Iris pigment epithelial cell (primary cell): ENCODE data around the gene MCC.

Experiments
- DNase-seq: peaks from one replicate; pipeline ENCODE4 v3.0.0-alpha.2; 2011; ENCODE audit warnings: low read depth

Gene MCC

DNA sequence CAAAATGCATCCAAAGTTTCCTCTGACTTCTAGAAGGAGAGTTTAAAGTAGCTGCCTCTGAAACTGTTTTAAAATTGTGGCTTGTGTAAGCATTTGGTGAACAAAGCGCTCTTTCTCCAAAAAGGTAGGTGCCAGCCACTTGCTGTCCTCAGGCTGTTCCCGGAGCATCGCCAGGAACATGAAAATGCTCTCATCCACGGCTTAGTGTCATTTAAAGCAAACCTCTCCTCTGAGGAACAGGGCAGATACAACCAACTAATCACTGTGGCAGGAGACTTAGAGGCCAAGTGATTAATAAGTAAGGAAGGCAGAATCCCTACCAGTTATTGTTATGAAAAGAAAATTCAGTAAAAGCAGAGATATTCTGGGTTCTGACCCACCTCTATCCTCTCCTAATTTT, 346.1 kb downstream of the MCC start:
- DNase-seq, result no peak

DNA sequence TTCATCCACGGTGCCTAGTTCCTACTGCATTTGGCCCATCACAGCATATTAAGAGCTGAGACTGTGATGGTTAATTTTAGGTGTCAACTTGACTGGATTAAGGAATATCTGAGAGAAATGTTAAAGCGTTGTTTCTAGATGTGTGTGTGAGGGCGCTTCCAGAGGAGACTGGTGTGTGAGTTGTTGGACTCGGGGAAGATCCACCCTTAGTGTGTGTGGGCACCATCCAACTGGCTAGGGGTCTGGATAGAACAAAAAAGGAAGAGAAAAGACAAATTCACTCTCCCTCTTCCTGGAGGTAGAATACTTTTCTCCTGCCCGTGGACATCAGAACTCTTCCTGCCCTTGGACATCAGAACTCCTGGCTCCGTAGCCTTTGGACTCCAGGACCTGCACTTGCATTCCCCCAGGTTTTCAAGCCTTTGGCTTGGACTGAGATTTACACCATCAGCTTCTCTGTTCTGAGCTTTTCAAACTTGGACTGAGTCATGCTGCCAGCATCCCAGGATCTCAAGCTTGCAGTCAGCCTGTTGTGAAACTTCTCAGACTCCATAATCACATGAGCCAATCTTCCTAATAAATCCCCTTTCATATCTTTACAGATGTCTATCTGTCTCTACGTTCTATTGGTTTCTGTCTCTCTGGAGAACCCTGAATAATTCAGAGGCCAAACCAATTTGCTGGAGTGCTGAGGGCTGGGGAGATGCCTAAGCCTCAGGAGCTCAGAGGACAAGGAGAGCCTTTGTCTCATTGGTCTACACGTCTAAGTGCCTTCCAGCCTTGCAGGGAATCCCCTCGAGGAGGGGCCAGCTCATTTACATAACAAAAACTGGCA, 347.2 kb downstream of the MCC start:
- DNase-seq, result peak; percentile 97

DNA sequence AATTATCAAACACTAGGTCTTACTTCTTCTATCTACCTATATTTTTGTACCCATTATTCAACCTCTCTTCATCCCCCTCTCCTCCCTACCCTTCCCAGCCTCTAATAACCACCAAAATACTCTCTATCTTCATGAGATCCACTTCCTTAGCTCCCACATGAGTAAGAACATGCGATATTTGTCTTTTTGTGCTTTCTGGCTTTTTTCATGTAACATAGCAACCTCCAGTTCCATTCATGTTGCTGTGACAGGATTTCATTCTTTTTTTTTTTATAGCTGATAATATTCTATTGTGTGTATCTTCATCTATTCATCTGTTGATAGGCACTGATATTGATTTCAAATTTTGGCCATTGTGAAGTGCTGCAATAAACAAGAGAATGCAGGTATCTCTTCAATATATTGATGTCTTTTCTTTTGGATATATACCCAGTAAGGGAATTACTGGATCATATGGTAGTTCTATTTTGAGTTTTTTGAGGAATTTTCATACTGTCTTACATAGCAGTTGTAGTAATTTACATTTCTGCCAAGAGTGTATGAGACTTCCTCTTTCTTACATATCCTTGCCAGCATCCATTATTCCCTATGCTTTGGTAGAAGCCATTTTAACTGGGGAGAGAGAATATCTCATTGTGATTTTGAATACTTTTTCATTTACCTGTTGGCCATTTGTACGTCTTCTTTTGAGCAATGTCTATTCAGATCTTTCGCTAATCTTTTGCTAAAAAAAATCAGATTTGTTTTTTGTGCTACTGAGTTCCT, 354.9 kb downstream of the MCC start:
- no peak for DNase-seq

DNA sequence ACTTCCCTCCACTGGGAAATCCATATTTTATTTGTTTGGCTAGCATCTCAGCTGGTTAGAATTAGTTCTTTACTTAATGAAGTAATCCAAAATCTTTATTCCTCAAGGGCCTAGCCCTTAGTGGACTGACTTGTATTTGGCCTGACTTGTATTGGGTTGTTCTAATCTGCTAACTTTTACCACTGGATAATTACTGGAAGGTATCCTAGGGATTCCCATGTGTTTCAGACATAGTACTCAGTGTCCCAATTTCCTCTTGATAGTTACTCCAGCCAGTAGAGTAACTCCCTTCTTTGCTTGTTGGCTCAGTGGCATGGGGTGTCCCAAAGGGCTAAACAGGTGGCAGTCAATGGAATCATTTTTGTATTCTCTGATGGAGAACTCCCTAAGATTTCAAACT, 355.7 kb downstream of the MCC start:
- no peak for DNase-seq

DNA sequence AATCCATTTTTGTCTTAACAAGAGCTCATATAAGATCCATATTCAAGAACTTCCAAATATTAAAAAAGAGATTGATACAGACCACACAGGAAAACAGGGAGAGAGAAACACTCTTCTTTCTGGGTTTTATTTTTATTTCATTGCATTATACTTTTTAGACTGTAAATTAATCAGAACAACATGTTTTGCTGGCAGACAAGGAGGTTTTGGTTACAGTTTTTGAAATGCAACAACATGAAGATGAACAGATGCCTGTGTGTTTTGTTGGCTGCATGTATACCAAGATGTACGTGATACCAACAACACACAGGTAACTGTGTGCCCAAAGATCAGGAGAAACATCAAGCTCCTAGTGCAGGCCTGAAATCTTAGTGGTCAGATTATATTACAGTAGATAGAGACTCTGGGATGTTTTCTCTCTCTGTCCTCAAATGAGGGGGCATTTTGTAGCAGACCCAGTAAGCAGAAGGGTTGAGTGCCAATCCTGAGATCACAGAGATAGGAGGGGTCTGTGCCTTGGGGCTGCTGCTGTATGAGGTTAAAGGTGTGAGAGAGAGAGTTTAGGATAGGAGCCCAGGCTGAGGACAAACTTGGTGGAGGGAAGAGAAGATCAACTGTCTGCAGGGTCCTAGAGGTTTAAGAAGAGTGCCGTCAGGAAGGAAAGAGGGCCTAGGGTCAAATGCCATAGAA, 359.5 kb downstream of the MCC start:
- DNase-seq, result no peak

DNA sequence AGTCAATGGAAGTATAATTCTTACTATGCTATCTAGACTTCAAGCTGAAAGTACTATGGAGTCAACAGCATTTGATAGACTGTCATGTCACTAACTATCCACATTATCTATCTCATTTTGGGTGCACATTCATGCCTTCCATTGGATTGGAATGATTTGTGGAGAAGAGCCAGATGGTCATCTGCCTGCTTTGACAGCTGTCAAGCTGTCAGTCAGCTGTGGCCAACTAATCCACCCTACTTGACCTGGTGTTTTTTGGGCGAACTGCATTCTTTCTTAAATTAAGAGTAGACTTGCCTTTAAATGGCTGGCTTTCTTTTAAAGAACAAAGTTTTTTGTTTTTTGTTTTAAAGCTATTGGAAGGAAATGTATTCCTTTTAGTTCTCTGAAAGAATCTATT, 360.2 kb downstream of the MCC start:
- no peak for DNase-seq

DNA sequence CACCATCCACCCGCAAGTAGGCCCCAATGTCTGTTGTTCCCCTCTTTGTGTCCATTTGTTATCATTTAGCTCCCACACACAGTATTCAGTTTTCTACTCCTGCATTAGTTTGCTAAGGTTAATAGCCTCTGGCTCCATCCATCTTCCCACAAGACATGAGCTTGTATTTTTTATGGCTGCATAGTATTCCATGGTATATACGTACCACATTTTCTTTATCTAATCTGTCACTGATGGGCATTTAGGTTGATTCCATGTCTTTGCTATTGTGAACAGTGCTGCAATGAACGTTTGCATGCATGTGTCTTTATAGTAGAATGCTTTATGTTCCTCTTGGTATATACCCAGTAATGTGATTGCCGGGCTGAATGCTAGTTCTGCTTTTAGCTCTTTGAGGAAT, 361.2 kb downstream of the MCC start:
- no peak for DNase-seq

DNA sequence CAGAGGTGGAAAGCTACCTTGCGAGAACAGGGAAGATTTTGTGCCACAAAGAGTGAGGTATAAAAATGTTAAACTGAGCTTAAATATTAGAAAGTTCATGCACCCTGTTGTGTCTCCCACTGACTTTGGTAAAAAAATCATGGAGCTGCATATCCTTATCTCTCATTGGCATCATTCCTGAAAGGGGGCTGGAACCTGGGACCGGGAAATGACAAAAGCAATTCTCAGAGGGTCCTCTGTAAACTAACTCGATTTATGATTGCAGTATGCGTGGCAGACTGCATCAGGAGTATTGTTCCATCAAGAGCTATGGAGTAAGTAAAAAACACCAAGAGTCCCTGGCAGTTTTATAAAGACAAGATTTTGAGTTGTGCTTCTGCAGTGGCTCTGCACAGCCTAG, 362.9 kb downstream of the MCC start:
- DNase-seq, result no peak

DNA sequence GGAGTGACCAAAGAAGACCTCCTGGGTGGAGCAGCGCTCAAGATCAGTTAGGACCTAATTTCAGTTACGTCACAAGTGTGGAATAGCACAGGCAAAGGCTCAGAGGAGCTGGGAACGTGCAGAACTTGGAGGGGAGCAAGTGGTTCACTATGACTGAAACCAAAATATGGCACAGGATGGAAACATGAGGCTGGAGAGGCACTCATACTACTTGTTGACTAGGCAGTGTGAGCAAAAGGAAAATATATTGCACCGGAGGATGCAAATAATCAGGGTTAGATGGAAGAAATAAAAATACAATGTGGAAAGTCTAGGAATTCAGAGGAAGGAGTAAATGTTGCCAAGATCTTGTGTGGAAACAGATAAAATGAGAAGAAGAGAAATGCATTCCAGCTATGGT, 363.3 kb downstream of the MCC start:
- no peak for DNase-seq

DNA sequence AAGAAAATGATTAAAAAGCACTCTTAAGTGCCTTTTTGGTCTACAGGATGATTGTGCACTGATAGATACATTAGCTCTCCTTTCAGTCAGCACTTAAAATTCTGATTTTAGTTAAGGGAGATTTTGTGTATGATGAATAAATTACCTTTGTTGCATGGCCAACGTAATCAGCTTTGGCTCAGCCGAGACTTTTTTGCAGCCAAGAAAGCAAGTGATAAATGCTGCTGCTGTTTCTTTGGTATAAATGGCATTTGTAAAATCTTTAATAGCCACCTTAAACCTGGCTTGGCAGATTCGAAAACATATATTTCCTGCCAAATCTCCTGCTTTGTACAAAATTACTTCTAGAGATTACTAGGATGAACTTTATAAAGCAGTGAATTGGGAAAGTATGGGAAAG, 364.0 kb downstream of the MCC start:
- no peak for DNase-seq

DNA sequence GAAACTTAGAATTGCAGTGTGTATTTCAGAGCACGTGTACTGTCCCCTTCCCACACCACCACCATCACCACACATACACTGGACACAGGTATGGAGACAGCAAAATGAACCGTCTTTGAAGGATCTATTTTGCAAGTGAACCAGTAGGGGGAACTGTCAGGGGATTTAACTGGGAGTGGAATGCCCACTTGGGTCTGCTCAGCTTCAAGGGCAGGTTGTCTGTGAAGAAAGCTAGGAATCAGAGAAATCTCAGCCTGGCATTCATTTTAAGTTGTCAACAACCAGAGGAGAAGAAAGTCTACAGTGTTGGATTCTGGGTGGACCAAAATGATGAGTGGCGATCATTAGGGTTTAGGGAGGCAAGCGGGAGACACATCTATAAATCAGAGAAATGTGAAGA, 364.6 kb downstream of the MCC start:
- peak; percentile 17 for DNase-seq

DNA sequence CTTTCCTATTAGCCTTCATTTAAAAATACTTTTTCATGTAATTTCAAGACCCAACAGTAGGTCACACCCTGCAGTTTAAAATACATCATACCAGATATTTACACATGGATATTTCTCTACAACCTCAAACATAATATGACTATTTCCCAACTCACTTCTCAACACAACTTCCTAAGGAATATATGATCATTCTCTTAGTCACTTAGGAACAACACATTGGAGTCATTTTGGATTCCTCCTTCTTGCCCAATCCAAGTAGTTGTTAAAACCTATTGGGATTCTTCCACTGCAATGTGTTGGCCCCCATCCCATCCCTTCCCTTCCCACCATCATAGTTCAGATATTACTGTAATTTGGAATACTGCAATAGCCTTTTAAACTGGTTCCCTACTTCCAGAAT, 366.2 kb downstream of the MCC start:
- DNase-seq, result peak; percentile 25

DNA sequence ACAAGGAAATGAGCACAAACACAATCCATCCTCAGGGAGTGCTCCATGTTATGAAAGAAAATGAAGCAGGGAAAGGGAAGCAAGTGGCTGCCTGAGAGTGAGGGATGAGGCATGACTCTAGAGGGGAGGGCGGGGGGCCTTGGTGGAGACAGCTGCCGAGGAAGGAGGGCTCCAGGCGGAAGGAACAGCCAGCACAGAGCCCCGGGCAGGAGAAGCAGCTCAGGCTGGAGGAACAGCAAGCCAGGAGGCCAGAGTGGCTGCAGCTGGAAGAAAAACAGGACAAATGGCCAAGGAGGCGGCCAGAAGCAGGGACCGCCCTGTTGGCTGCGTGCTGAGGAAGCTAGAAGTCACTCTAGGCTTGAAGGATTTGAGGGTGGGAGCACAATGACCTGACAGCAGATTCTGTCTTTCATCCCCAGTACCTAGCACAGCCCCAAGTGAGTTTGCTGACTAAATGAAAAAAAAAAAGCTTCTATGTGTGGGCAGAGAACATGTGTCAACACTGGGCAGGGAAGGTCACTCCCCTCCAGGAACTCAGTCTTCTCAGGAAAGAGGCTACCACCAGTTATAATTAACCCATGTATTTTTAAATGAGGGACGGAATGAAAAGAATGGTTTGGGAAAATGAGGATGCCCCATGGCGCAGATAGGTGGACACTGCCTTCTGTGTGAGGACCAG, 368.9 kb downstream of the MCC start:
- DNase-seq, result no peak

DNA sequence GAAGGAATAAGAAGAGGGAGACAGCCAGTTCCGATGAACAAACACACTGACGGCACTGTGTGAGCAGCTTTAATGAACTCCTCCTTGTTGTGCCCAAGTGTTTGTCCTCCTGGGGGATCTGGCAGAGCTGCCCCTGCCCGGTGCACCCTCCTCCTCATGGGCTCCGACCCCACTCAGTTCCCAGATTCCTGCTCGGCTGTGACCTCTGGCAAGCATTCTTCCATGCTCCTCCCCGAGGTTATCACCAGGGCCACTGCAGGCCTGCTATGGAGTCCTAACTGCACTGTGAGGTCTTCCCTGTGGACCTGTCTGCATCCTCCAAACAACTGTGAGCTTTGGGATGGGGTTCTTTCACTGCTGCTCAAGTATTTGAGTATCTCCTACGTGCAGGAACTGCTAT, 369.5 kb downstream of the MCC start:
- no peak for DNase-seq

DNA sequence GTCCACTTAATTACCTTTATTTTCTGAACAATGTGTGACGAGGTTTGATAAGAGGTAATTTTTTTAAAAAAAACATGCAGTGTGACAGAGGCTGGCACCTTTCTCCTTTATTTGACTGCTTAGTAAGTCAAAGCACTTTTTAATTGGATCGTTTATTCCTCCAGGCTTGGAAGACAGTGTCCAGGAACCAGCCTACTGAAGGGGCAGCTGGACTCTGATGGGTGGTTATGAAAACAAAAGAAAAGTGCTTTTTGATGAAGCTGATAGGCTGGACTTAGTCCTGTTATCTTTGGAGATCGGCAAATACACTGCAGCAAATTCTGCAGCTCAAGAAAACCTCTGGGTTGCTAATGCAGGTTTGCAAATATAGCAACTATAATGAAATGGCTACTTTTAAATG, 370.0 kb downstream of the MCC start:
- no peak for DNase-seq

DNA sequence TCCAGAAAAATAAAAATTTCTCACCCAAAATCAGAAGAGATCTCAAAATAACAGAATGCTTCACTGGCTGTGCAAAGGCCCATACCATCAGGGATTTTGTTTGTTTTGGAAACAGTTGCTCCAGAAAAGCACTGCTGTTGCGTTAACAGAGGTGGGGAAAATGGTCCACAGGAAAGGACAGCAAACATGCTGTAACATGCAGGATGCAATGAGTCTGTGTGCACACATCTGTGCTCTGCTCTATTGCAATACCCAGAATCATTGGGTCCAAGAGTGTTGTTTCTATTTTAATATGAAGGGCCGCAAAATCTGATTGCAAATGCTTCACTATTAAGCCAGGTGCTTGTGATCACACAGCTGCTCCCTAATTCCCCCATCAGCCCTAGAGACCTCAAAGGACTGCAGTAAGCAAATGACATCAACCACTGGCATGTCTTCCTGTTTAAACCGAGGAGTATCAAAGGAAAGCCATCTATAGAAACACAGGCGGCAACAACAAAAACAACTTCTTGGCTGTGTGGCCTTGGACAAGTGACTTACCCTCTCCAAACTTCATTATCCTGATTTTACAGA, 370.6 kb downstream of the MCC start:
- DNase-seq, result no peak

DNA sequence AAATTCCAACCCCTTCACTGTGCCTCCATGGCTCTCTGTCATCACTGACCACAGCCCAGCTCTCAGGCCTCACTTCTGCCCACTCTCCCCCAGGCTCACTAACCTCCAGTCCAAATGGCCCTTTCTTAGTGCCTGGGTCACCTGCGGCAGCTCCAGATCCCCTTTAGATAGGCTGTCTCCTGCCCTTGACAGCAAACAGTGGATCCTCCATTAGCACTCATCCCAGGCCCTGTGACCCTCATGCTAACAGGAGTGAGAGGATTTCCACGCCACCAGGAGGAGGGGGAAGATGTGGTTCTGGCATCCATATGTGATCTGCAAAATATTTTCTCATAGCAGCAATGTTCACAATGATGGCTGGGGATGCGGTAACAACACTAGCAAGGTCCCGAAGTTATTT, 372.3 kb downstream of the MCC start:
- DNase-seq, result no peak

DNA sequence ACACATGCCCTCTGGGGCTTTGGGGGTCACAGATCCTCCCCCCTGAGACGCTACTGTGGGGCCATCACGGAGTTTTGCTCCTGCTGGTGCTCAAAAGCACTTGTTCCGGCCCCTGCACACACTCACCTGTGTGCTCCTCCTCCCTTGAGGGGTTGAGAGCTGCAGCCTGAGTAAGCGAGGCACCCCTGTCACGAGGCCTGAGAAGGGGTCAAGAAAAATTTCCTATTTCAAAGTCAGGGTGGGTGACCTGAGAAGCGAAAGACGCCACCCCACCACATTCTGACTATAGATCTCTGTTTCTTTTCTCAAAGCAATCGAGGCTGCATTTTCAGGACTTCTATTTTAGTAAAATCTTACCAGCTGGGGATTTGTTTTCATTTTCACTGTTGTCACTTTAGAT, 373.2 kb downstream of the MCC start:
- no peak for DNase-seq

DNA sequence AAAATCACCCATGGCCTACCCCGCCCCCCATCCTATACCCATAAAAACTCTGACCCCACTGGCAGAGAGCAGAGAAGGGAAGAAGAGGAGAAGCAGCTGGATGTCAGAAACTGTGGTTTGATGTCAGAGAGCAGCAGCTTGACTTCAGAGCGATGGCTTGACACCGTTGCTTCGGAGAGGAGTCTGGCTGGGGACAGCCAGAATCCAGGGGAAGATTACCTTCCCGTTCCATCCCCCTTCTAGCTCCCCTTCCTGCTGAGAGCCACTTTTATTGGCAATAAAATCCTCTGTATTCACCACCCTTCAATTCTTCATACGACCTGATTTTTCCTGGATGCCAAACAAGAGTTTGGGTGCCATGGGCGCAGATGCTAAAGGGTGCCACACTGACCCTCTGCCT, 373.7 kb downstream of the MCC start:
- no peak for DNase-seq

DNA sequence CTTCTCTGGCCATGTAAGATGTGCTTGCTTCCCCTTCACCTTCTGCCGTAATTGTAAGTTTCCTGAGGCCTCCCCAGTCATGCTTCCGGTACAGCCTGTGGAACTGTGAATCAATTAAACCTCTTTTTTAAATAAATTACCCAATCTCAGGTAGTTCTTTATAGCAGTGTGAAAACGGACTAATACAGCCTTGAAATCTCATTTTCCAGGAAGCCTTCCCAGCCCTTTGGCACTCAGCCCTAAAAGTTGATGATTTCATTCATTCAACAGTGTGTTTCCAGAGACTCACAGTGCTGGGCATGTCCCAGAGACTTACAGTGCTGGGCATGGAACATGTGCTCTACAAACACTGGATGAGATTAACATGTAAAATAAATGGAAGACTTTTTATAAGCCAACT, 375.8 kb downstream of the MCC start:
- peak; percentile 61 for DNase-seq

DNA sequence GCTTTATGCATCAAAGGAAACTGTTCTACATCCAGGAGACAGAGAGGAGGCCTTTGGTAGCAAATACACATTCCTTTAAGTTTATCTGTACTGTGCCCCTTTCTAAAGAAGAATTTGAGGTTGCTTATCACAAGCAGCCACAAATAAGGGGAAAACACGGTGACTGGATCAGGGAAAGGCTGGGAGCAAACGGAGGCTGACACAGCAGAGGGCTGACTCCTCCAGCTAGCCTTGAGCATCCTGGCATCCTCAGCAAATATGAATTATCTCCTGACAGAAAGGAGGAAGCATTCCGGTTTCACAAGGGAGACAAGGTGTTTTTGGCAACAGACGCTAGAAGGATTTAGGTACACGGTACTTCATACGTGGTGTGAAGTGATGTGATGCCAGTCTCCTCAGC, 378.1 kb downstream of the MCC start:
- DNase-seq, result no peak

DNA sequence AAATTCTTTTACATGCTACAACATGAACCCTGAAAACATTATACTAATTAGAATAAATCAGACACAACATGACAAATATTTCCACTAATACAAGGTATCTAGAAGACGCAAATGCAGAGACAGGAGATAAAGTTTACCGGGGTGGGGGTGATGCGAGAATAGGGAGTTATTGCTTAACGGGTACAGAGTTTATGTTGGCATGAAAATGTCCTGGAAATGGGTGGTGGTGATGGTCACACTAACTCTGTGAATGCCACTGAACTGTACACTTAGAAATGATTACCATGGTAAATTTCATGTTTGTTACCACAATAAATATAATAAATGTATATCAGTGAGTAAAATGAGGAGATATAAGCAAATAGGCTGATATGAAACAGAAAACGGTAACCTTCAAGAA, 378.9 kb downstream of the MCC start:
- no peak for DNase-seq
